Measurements from ENCODE around the gene CMIP. TPM values are rescaled to one million over a fixed set of nuclear protein-coding genes. Genes with fewer than 3 reads are reported as not detected.

The CMIP gene
- total RNA-seq, 2 donors from 2014 or later: 30.1 to 95.1 TPM

GRCh38 chr16:81745704-81746558 lies 301.3 kb downstream of the CMIP start:
- H3K27ac ChIP-seq: no peak overlapping the region

GRCh38 chr16:81746566-81746965 lies 302.0 kb downstream of the CMIP start:
- peak overlapping the region; percentile 5 to 25 for H3K4me3 ChIP-seq
- no peaks in the 10 kb centered on the region for H3K4me1 ChIP-seq (replicated peaks)
- no peaks in the 10 kb centered on the region for H3K36me3 ChIP-seq
- H3K27me3 ChIP-seq (replicated peaks; ENCODE audit: insufficient read depth): no peaks in the 10 kb centered on the region
- no peak for TF ChIP-seq CTCF (IDR thresholded peaks at IDR 0.05)
- no peak for TF ChIP-seq POLR2AphosphoS5 (IDR thresholded peaks at IDR 0.05)
- TF ChIP-seq POLR2A (IDR thresholded peaks at IDR 0.05): no peak
- no peak for DNase-seq (ENCODE audit: low spot score)
- intact Hi-C loops (cut with DNase I): no loop called here
- H3K9me3 ChIP-seq: no peaks in the 10 kb centered on the region
- 60% methylated on average over 5 of the region's 5 CpGs for WGBS
- no peak overlapping the region for H3K27ac ChIP-seq

More at GRCh38 chr16:81745704-81746558, 301.3 kb downstream of the CMIP start:
- peak; percentile 50 for DNase-seq (ENCODE audit: low spot score)
- 24% methylated on average over 33 of the region's 33 CpGs for WGBS
- Histone ChIP-seq H3K36me3 (no peaks in the 10 kb centered on the region), H3K9me3 (no peaks in the 10 kb centered on the region), H3K4me1 (replicated peaks) (no peaks in the 10 kb centered on the region), H3K27me3 (replicated peaks; ENCODE audit: insufficient read depth) (no peaks in the 10 kb centered on the region), H3K4me3 (peak overlapping the region; percentile 5 to 25)
- intact Hi-C loops (cut with DNase I): no loop called here
- TF ChIP-seq POLR2A (IDR thresholded peaks at IDR 0.05): no peak
- peak; percentile 84 for TF ChIP-seq POLR2AphosphoS5 (IDR thresholded peaks at IDR 0.05)
- peak in 1 of 4 experiments; percentile 8 for TF ChIP-seq CTCF (IDR thresholded peaks at IDR 0.05)

DNA sequence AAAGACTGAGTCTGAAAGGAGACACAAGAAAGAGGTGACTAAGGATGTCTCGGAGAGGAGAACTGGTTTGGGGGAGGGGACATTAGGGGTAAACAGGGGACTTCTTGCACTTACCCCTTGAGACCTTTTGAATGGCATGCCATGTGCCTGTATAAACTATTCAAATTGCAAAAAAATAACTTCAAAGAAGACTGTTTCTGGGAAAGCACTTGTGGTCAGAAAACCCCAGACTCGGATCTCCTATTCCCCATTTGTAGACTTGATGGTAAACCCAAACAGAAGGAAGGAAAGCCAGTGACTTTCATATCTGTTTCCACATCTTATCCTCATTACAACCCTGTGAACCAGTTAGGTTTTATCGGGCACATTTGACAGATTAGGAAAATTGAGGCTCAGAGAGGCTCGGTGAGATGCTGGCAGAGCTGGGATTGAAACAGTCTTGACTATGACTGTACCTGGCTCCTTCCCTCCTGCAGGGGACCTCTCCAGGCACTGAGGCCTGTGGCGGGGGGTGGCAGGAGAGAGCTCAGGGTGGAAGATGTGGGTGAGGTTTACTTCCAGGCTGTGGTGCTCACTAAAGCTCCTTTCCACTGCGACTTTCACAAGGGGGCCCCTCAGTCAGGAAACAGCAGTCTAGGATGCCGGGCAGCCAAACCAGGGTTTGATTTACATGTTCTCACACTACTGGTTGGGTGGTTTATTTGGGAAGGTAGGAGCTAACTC lies 304.0 kb downstream of the CMIP start:
- intact Hi-C loops (cut with DNase I): no loop called here
- 61% methylated on average over 7 of the region's 7 CpGs for WGBS

DNA sequence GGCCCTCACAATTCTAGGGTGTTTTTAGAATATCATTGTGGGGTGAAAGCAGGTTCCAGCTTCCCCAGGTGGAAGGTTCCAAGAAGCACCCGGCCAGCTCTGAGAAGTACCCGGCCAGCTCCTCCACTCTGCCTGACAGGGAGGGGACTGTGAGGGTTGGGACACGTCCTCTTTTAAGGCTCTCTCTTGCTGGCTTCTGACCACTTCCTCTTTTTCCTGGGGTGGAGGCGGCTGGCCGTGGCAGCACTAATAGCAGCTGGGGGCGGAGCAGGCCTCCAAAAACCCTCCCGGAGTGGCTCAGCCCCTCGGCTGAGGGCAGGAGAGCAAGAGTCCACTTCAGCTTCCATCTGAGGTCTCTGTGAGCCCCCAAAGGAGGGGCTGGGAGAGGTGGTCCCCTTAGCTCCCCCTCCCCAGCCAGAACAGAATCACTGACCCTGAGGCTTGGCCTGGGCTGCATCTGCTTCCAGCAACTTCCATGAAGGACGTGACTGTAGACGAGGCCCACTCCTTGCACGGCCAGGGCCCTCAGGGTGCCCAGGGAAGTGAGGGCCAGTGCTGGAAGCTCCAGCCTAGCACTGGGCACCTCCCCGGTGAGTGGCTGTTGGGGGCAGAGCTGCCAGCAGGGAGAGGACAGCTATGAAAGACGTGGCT lies 307.7 kb downstream of the CMIP start:
- WGBS: 67% methylated on average over 12 of the region's 13 CpGs
- no peak for DNase-seq (ENCODE audit: low spot score)
- intact Hi-C loops (cut with DNase I): no loop called here
- Histone ChIP-seq H3K4me3 (no peak overlapping the region), H3K27me3 (replicated peaks; ENCODE audit: insufficient read depth) (no peaks in the 10 kb centered on the region), H3K9me3 (no peaks in the 10 kb centered on the region), H3K4me1 (replicated peaks) (no peaks in the 10 kb centered on the region), H3K27ac (no peak overlapping the region), H3K36me3 (no peaks in the 10 kb centered on the region)
- TF ChIP-seq POLR2AphosphoS5 (IDR thresholded peaks at IDR 0.05) (no peak), POLR2A (IDR thresholded peaks at IDR 0.05) (no peak), CTCF (IDR thresholded peaks at IDR 0.05) (no peak)

More for the DNA sequence above, 304.0 kb downstream of the CMIP start:
- TF ChIP-seq POLR2A (IDR thresholded peaks at IDR 0.05): no peak
- no peak for TF ChIP-seq CTCF (IDR thresholded peaks at IDR 0.05)
- no peak for TF ChIP-seq POLR2AphosphoS5 (IDR thresholded peaks at IDR 0.05)
- no peaks in the 10 kb centered on the region for H3K36me3 ChIP-seq
- no peak for DNase-seq (ENCODE audit: low spot score)
- no peaks in the 10 kb centered on the region for H3K27me3 ChIP-seq (replicated peaks; ENCODE audit: insufficient read depth)
- no peaks in the 10 kb centered on the region for H3K9me3 ChIP-seq
- no peak overlapping the region for H3K27ac ChIP-seq
- H3K4me1 ChIP-seq (replicated peaks): no peaks in the 10 kb centered on the region
- H3K4me3 ChIP-seq: no peak overlapping the region

Measured in prostate gland (tissue), 2 donors.